ENCODE data around the gene CANX.
"Not testable (repeated sequence)": the region's sequence is repeated elsewhere in the genome, so short reads cannot be mapped to it uniquely, and the experiment has no call there.

CANX gene, protein sequence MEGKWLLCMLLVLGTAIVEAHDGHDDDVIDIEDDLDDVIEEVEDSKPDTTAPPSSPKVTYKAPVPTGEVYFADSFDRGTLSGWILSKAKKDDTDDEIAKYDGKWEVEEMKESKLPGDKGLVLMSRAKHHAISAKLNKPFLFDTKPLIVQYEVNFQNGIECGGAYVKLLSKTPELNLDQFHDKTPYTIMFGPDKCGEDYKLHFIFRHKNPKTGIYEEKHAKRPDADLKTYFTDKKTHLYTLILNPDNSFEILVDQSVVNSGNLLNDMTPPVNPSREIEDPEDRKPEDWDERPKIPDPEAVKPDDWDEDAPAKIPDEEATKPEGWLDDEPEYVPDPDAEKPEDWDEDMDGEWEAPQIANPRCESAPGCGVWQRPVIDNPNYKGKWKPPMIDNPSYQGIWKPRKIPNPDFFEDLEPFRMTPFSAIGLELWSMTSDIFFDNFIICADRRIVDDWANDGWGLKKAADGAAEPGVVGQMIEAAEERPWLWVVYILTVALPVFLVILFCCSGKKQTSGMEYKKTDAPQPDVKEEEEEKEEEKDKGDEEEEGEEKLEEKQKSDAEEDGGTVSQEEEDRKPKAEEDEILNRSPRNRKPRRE

DNA sequence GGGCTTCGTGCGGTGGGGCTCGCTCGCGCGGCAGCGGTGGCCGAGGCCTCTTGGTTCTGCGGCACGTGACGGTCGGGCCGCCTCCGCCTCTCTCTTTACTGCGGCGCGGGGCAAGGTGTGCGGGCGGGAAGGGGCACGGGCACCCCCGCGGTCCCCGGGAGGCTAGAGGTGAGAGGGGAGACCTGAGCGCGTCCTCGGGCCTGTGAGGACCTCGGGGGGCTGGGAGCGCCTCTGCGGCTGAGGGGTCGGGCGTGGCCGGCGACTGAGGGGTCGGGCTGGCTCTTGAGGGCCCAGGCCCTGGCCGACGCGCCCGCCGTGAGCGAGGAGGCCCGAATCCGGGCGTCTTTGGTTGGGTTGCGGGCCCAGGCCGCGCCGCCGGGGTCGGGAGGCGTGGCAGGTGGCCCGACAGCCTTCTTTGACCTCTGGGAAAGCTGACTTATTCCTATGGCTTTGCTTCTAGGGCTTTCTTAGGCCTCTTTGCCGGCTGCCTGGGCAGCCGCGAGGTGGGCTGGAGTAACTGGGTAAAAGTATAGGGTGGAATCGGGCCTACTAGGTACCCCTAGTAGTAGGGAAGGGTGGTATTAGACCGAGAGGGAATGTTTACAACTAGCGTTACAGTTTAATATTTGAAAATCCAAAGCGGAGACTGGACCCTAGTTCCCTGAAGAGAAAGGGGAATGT lies at the start of gene CANX:
Gene CANX (plus strand): TSS at position 33 of the 681 bp plus-strand sequence. CDS start 6,715 bp downstream, outside the sequence.
- DNase-seq (ENCODE audit: low read depth) = no peak

DNA sequence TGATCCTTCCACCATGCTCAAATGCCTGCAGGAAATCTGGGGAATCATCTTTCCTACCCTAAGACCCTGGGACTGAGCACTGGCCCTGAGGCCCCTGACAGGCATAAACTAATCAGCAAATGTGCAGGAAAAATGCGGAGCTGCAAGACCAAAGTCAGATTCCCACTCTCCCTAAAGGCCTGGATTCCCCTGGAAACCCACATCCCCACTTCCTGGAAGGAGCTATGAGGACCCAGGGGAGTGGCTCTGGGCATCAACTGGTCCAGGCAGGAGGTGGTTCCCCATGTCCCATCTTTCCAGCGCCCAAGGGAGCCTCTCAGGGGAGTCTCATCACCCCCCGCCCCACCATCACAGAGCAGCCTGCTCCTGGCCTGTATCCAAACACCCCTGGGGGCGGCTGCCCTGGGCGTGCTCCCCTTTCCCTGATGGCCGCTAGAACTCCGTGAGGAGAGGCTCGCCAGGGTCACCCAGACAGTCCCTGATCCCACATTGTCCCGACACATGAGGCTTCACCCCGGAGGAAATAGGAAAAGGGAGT lies 49.5 kb upstream of the CANX start:
- not testable (repeated sequence) for DNase-seq (ENCODE audit: low read depth)

- not testable (repeated sequence) for DNase-seq (ENCODE audit: low read depth)
Measured at GRCh38 chr5:179650245-179650644, 48.5 kb upstream of the CANX start.

- DNase-seq (ENCODE audit: low read depth) = not testable (repeated sequence)
Measured at GRCh38 chr5:179653135-179653534, 45.6 kb upstream of the CANX start.

- DNase-seq (ENCODE audit: low read depth) = not testable (repeated sequence)
Measured at GRCh38 chr5:179657302-179658178, 41.2 kb upstream of the CANX start.

DNA sequence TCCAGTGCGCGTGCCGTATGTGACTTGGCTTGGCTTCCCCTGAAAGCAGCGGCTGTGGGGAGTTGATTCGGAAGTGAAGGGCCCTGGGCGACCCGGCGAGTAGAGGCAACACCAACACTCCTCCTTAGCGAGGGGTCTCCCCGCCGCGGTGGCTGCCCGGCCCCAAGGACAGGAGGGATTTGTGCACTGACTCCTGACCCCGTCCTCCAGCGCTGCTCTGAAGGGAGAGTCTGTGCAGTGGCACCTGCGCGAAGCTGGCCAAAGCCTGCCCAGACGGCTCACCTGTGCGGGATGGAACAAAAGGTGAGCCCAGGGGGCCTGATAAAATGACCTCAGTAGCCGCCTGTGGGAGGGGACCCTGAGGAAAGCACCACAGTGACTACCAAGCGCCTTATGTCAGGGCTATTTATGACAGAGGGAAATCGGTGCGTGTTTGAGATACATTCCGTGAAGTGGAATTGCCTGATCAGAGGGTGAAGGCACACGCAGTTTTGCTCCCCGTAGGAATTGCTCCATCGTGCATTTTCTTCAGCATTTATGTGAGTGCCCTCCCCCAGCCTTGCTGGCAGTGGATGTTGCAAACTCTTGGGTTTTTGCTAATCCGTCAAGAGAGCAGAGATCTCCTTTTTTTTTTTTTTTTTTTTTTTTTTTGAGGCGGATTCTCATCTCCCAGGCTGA lies 40.4 kb upstream of the CANX start:
- DNase-seq (ENCODE audit: low read depth) = not testable (repeated sequence)

DNA sequence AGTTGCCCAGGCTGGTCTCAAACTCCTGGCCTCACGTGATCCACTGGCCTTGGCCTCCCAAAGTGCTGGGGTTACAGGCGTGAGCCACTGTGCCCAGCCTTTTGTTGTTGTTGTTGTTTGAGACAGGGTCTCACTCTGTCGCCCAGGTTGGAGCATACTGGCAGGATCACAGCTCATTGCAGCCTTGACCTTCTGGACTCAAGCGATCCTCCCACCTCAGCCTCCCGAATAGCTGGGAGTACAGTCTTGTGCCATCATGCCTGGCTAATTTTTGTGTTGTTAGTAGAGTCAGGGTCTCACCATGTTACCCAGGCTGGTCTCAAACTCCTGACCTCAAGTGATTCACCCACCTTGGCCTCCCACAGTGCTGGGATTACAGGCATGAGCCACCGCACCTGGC lies 37.1 kb upstream of the CANX start:
- DNase-seq (ENCODE audit: low read depth) = not testable (repeated sequence)

- no peak for DNase-seq (ENCODE audit: low read depth)
Measured at GRCh38 chr5:179668391-179668790, 30.4 kb upstream of the CANX start.

DNA sequence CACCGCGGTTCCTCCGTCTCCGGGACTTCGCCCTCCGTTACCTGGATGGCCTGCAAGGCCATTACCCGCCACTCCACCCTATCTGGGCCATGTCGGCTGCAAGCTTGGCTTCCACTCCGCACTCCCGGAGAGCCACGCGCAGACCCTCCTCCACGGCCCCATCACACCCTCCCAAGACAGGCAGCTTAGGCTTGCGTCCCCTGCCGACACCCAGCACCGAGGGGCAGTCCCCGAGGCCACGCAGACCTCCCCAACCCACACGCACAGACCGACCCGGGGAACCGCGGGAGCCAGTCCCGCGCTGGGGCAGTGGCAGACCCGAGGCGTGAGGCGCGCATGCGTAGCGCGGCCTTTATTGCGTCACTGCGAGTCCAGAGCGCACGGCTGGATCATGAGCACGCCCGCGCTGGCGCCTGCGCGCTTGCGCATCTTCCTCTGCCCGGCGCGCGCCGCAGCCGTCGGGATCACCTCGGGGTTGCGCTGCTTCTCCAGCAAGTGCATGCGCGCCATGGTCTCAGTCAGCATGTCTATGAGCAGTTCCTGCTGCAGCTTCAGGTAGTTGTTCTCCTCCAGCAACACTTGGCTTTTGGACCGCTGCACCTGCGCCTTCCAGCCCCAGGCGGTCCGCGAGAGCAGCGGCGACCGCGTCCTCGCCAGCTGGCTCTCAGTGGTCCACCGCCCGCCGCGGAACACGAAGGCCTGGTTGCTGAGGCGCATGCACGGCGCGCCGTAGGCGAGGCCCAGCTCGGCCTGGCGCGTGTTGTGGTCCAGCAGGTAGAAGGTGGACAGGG lies 20.3 kb upstream of the CANX start:
- DNase-seq (ENCODE audit: low read depth) = peak; percentile 88

- peak; percentile 41 for DNase-seq (ENCODE audit: low read depth)
Measured at GRCh38 chr5:179679014-179679674, 19.6 kb upstream of the CANX start.

DNA sequence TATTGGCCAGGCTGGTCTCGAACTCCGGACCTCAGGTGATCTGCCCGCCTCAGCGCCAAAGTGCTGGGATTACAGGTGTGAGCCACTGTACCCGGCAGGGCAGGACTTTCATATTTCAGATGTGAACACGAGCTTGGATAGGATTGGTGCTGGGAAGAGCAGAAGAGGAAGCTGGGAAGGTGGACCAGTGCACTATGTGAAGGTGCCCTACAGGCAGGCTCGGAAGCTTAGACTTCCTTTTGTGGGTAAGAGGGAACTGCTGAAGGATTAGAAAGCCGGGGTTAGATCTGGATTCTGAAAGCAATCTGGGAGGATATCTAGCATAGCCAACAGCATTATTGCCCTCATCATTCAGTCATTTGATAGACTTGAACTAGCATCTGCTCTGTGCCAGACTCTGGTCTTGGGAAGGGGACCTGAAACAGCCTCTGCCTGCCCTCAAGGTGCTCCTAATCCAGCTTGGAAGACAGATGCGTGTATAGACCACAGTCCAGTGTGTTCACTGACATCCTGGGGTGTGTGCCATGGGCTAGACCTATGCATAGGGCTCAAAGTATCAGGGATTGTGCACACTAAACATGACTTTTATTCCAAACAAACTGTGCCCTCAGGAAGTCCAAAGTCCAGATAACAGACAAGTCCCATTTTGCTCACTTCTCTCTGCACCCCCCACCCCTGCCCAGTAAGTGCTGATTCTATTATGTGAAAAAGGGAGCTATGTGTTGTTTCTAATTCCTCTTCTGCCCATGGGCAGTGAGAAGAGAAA lies 18.6 kb upstream of the CANX start:
- no peak for DNase-seq (ENCODE audit: low read depth)

DNA sequence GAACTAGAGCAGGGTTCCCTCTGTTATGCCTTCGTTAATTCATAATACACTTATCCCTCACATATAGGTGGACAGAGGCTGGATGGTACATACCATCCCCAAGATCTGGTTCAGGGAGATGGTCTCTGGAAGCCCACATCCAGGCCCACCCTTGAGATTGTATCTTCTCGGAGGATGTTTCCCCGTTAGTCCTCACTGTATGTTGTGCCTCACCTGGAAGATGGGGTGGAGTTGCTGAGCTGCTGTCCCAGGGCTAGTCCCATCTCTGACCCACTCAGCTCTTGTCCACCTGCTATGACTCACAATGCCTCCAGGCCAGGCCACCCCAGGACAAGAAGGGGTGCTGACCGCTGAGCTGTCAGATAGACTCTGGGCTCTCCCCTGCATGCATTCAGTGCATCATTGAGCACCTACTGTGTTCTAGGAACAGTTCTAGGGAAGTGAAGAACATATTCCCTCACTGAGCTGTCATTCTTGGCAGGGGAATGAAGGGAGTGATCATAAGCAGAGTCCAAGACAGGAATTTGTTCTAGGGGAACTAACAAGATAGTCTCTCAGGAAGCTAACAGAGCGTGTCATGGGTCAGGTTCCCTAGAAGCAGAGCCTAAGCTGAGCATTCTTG lies 17.9 kb upstream of the CANX start, which contains the start of gene CBY3:
Gene CBY3 (minus strand): TSS at position 255 of the 622 bp plus-strand sequence. CDS start 116 bp downstream, at position 139.
- DNase-seq (ENCODE audit: low read depth) = no peak

DNA sequence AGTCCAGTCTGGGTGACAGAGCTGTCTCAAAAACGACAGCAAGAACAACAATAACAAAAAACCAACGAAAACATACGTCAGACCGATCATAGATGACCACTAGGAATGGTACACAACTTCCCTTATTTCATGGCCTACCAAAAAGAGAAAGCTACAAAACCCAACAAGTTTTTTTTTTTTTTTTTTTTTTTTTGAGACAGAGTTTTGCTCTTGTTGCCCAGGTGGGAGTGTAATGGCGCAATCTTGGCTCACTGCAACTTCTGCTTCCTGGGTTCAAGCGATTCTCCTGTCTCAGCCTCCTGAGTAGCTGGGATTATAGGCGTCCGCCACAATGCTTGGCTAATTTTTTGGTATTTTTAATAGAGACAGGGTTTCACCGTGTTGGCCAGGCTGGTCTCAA lies 9.6 kb upstream of the CANX start:
- DNase-seq (ENCODE audit: low read depth) = not testable (repeated sequence)

DNA sequence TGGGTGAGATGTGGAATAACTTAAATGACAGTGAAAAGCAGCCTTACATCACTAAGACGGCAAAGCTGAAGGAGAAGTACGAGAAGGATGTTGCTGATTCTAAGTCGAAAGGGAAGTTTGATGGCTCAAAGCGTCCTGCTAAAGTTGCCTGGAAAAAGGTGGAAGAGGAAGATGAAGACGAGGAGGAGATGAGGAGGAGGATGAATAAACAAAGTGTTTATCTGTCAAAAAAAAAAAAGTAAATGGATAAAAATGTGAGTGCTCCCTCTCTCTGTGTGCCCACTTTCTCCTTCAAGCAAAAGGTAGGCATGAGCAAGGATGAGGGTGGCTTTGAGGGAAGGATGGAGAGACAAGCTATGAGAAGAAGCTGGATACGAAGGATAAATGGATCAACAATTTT lies 4.2 kb upstream of the CANX start:
- DNase-seq (ENCODE audit: low read depth) = no peak

DNA sequence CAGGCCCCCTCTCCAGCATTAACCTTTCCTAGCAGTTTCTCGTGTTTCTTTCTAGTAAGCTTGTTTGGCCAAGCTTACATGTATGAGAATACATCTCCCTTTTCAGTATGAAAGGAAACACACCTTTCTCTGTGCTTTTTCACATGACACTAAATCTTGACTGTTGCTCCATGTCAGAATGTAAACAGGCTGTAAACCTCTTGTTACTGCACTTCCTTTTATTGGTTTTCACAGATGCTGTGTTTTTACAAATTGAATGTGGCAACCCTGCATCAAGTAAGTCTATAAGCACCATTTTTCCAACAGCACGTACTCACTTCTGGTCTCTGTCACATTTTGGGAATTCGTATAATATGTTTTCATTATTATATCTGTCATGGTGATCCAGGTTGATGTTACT lies 2.2 kb upstream of the CANX start:
- DNase-seq (ENCODE audit: low read depth) = no peak

DNA sequence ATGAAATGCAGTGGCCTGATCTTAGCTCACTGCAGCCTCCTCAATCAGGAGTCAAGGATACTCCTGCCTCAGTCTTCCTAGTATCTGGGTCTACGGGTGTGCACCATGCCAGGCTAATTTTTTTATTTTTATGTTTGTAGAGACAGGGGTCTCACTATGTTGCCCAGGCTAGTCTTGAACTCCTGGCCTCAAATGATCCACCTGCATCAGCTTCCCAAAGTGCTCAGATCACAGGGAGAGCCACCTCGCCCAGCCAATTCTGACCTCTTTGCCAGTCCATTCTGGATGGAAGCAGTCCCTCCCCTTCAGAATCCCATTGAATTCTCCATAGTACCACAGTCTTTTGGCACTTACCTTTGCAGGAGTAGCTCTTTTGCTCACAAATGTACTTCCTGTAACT lies 1.7 kb upstream of the CANX start:
- no peak for DNase-seq (ENCODE audit: low read depth)

DNA sequence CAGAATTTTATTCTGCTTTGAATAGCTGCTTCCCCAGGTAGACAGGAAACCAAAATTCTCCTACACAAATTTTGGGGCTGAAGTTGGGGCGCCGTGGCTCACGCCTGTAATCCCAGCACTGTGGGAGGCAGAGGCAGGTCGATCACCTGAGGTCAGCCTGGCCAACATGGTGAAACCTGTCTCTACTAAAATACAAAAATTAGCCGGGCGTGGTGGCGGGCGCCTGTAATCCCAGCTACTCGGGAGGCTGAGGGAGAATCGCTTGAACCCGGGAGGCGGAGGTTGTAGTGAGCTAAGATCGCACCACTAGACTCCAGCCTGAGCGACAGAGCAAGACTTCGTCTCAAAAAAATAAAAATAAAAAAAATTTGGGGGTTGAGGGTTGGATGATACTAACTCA lies 1.2 kb upstream of the CANX start:
- DNase-seq (ENCODE audit: low read depth) = not testable (repeated sequence)
